Stimulated activated naive CD8-positive, alpha-beta T cell treated with anti-CD3 and anti-CD28 coated beads, Interleukin-15, Interleukin-2, amounts not matched to agents 100 ng/mL and 50 ng/mL, for 24 hours (primary cell): ENCODE results near the gene ENO1.
"Not testable (repeated sequence)": the region's sequence is repeated elsewhere in the genome, so short reads cannot be mapped to it uniquely, and the experiment has no call there.

Source experiments
- H3K27ac Mint-ChIP-seq: one replicate; pipeline ENCODE4 v1.8.0; 2021; ENCODE audit warnings: mild to moderate bottlenecking, mixed read lengths
- H3K27me3 Mint-ChIP-seq: one replicate; pipeline ENCODE4 v1.8.0; 2021; ENCODE audit warnings: mixed read lengths
- H3K36me3 Mint-ChIP-seq: one replicate; pipeline ENCODE4 v1.8.0; 2021; ENCODE audit warnings: low read depth, mixed read lengths
- H3K4me1 Mint-ChIP-seq: one replicate; pipeline ENCODE4 v1.8.0; 2021; ENCODE audit warnings: low read depth, mixed read lengths
- H3K4me3 Mint-ChIP-seq: one replicate; pipeline ENCODE4 v1.8.0; 2021; ENCODE audit warnings: mild to moderate bottlenecking, mixed read lengths
- H3K9me3 Mint-ChIP-seq: one replicate; pipeline ENCODE4 v1.8.0; 2021; ENCODE audit warnings: mixed read lengths

Gene ENO1

DNA sequence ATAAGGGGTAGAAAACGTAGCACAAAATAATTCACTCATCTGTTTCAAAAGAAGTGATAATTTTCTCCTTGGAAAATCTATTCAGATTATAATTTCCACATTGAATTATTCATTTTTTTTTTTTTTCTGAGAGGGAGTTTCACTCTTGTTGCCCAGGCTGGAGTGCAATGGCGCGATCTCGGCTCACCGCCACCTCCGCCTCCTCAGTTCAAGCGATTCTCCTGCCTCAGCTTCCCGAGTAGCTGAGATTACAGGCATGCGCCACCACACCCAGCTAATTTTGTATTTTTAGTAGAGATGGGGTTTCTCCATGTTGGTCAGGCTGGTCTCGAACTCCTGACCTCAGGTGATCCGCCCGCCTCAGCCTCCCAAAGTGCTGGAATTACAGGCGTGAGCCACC is 59.7 kb downstream of the ENO1 start:
- H3K36me3 Mint-ChIP-seq, H3K4me3 Mint-ChIP-seq, H3K27me3 Mint-ChIP-seq, H3K9me3 Mint-ChIP-seq, H3K27ac Mint-ChIP-seq: not testable (repeated sequence)
- peaks cover 38% of the 10 kb centered on the region for H3K4me1 Mint-ChIP-seq

GRCh38 chr1:8818325-8818775 is 60.1 kb downstream of the ENO1 start:
- no peaks in the 10 kb centered on the region for H3K27me3 Mint-ChIP-seq
- H3K36me3 Mint-ChIP-seq, result no peaks in the 10 kb centered on the region

GRCh38 chr1:8817412-8818324 is 60.8 kb downstream of the ENO1 start, which contains the start of gene RERE:
Gene RERE, minus strand, starts transcription at chr1:8817640.
- Mint-ChIP-seq H3K27me3 (no peaks in the 10 kb centered on the region), H3K27ac (peak within 1 kb of the TSS; percentile 95), H3K36me3 (no peaks in the 10 kb centered on the region), H3K9me3 (no peaks in the 10 kb centered on the region), H3K4me1 (peaks cover 48% of the 10 kb centered on the region), H3K4me3 (peak within 1 kb of the TSS; percentile 96)

More at GRCh38 chr1:8818325-8818775, 60.1 kb downstream of the ENO1 start:
- peak overlapping the region; percentile 88 for H3K4me3 Mint-ChIP-seq
- peak overlapping the region; percentile 90 for H3K27ac Mint-ChIP-seq
- peaks cover 41% of the 10 kb centered on the region for H3K4me1 Mint-ChIP-seq
- H3K9me3 Mint-ChIP-seq, result no peaks in the 10 kb centered on the region

DNA sequence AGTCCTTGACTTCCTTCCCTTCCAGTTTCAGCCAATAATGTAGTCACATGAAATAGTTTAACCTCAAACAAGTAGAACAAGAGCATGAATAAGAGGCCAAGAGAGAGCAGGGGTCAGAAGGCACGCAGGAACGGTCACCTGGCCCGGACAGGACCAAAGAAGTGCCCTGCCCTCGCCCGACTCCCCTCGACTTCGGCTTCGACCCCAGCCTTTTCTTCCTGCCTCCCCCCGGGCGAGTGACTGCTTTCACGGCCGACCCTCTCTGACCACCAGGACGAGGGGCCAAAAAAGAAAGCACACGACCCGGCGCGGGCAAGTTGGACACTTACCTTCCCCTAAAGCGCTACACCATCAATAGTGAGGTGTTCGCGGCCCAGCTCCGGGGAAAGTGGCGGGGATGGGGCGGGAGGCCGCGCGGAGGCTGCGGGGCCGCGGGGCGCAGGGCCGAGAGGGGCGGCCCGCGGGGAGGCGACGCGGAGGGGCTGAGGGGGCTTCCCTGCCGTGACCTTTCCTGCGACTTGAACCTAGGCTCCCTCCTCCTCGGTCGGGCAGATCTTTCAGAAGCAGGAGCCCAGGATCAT is 61.6 kb downstream of the ENO1 start:
- Mint-ChIP-seq H3K4me1 (peaks cover 49% of the 10 kb centered on the region), H3K27me3 (no peaks in the 10 kb centered on the region), H3K4me3 (peak overlapping the region; percentile 96), H3K36me3 (no peaks in the 10 kb centered on the region), H3K27ac (peak overlapping the region; percentile 95), H3K9me3 (no peaks in the 10 kb centered on the region)

DNA sequence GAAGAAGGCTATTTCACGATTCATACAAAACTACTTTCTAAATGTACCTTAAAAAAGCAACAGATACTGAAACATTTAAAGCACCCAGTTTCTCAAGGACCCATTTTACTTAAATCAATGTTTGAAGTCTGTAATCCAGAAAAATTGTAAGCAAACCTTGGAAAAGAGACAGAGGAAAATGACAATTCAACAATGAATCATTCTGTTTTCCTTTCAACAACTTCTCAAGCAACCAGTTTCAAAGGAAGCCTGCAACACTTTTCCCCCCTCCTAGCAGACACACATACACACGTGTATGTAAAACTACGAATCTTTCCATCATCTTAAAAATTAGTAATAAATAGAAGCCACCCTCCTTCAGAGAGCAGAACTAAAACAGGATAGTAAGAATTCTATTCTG is 62.2 kb downstream of the ENO1 start:
- Mint-ChIP-seq H3K4me1 (peaks cover 49% of the 10 kb centered on the region), H3K9me3 (no peaks in the 10 kb centered on the region), H3K27me3 (no peaks in the 10 kb centered on the region), H3K36me3 (no peaks in the 10 kb centered on the region), H3K27ac (peak overlapping the region; percentile 95), H3K4me3 (peak overlapping the region; percentile 96)

DNA sequence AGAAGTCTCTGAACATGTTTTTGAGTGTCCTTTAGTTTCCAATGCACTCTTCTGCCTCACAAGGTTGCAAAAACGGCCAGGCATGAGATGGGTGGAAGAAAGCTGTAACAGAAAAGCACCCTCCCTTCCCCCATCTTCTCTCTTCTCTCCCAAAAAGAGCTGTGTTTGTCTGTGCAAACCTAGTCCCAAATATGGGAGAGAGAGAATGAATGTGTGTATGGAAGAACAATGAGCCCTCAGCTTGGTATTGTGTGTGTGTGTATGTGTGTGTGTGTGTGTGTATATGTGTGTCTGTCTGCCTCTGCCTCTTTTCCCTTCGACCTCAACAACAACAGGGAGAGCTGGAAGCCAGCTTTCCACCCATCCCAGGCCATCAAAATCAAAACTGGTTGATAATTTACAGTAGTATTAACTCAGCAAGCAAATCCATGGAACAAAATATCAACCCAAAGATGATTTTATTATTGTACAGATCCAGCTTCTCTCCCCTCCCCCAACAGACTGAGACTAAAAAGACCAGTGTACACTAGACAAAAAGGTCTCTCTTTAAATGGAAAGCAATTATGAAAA is 62.8 kb downstream of the ENO1 start:
- Mint-ChIP-seq H3K27me3 (no peaks in the 10 kb centered on the region), H3K27ac (peak overlapping the region; percentile 81), H3K4me3 (peak overlapping the region; percentile 96), H3K4me1 (peaks cover 49% of the 10 kb centered on the region), H3K9me3 (no peaks in the 10 kb centered on the region), H3K36me3 (no peaks in the 10 kb centered on the region)

DNA sequence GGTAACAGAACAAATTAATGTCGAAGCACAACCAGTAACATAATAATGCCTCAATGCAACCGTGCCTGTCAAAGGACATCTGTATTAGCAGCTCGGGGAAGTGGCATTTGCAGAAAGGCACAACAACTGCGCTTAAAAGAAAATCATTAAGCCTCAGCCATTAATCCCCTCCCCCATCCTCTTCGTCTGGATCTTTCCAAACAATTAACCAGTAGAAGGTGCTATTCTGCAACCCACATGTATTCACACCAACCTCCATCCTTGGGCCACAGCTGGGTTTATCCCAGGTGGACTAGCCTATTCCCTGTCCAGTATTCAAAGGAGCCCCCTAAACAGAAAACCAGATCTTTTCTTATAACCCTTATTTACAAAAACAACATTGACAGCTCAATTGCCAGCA is 63.6 kb downstream of the ENO1 start:
- no peaks in the 10 kb centered on the region for H3K9me3 Mint-ChIP-seq
- H3K27me3 Mint-ChIP-seq, result no peaks in the 10 kb centered on the region
- H3K4me1 Mint-ChIP-seq, result peaks cover 49% of the 10 kb centered on the region
- no peak overlapping the region for H3K27ac Mint-ChIP-seq
- H3K4me3 Mint-ChIP-seq, result peak overlapping the region; percentile 96
- H3K36me3 Mint-ChIP-seq, result no peaks in the 10 kb centered on the region

DNA sequence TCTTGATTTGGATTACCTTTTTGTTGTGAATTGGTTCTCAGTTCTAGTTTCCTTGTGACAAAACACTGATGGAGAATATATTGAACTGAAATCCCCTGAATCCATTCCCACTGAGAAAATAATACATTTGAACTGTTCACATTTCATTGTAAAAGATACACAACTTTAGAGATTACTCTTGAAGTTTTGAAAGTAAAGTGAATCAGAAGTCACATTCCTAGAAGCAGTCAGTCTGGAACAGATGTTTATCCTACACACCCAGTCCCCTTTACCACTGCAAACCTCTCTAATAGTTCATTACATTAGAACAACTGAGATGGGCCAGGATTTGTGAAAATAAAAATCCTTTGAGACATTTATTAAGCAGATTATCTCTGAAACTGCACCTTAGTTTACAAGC is 64.5 kb downstream of the ENO1 start:
- no peak overlapping the region for H3K27ac Mint-ChIP-seq
- H3K4me1 Mint-ChIP-seq, result peaks cover 49% of the 10 kb centered on the region
- no peak overlapping the region for H3K4me3 Mint-ChIP-seq
- H3K36me3 Mint-ChIP-seq, result no peaks in the 10 kb centered on the region
- no peaks in the 10 kb centered on the region for H3K9me3 Mint-ChIP-seq
- no peaks in the 10 kb centered on the region for H3K27me3 Mint-ChIP-seq

DNA sequence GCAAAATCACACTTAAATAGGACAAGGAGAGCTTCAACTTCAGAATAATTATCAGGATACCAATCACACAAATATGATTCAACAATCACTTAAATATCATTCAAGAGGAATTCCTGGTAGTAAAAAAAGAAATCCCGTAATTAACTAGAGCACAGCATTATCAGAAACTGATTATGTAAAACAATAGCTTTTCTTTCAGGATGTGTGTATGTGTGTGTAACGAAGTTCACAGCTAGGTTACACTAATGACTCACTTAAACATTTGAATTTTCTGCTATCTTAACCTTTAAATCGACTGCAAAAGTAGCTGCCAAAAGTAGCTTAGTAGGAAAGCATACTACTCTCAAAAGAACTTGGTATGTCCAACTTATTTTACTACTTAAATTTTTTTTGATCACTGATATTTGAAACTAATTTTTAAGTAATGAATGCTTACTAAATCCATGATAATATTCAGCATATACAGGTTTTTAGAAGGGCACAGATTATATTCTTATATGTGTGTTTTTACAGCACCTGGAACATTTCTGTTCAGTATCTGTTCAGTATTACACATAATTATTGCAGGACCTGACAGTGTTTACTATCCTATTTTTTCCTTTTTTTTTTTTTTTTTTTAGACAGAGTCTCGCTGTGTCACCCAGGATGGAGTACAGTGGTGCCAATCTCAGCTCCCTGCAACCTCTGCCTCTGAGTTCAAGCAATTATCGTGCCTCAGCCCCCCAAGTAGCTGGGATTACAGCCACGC is 65.3 kb downstream of the ENO1 start:
- H3K27me3 Mint-ChIP-seq, result no peaks in the 10 kb centered on the region
- H3K27ac Mint-ChIP-seq, result no peak overlapping the region
- no peaks in the 10 kb centered on the region for H3K9me3 Mint-ChIP-seq
- H3K36me3 Mint-ChIP-seq, result no peaks in the 10 kb centered on the region
- H3K4me1 Mint-ChIP-seq, result peaks cover 44% of the 10 kb centered on the region
- H3K4me3 Mint-ChIP-seq, result no peak overlapping the region

DNA sequence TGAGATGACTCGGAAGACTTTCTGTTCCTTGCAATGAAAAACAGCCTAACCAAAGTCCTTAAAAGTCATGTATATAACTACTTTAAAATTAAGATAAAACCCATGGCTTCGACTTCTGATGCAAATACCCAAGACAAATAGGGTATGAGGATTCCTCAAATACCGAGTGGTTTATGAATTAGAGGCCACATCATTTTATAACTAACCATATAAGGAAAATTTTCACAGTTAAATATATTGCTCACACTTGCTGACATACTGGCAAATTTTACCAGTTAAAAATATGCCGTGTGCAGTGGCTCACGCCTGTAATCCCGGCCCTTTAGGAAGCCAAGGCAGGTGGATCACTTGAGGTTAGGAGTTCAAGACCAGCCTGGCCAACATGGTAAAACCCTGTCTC is 66.4 kb downstream of the ENO1 start:
- no peak overlapping the region for H3K4me3 Mint-ChIP-seq
- no peaks in the 10 kb centered on the region for H3K9me3 Mint-ChIP-seq
- no peak overlapping the region for H3K27ac Mint-ChIP-seq
- H3K36me3 Mint-ChIP-seq, result no peaks in the 10 kb centered on the region
- H3K27me3 Mint-ChIP-seq, result no peaks in the 10 kb centered on the region
- peaks cover 41% of the 10 kb centered on the region for H3K4me1 Mint-ChIP-seq
